OCI-LY1 (cell line): Measurements from ENCODE around the gene GLRA3.

Experiments
- EZH2 ChIP-seq: fragments of 200-600 bp; sonication (generic), shearing (Covaris generic); IDR thresholded peaks from 2 replicates; pipeline ENCODE4 v1.8.0; 2017; ENCODE audit warnings: borderline replicate concordance, mixed run types, mild to moderate bottlenecking, antibody characterized with exemption, low read length, moderate library complexity, mixed read lengths
- TF ChIP-seq, protein P1 (sequence below): fragments of 200-600 bp; sonication (generic), shearing (Covaris generic); IDR thresholded peaks from 2 replicates; pipeline ENCODE4 v1.5.1; 2017; ENCODE audit warnings: mild to moderate bottlenecking, antibody characterized with exemption, low read length, moderate library complexity, mixed read lengths

DNA sequence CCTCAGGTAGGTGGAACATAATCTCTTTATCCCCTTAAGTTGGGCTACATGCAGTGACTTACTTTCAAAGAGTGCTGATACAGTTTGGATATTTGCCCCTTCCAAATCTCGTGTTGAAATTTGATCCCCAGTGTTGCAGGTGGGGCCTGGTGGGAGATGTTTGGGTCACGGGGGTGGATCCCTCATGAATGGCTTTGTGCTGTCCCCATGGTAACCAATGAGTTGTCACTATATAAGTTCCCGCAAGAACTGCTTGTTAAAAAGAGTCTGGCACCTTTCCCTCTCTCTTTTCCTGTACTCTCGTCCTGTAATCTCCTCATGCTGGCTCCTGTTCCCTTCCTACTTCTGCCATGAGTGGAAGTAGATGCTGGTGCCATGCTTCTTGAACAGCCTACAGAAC is 71.3 kb downstream of the GLRA3 start:
- TF ChIP-seq, protein P1, sequence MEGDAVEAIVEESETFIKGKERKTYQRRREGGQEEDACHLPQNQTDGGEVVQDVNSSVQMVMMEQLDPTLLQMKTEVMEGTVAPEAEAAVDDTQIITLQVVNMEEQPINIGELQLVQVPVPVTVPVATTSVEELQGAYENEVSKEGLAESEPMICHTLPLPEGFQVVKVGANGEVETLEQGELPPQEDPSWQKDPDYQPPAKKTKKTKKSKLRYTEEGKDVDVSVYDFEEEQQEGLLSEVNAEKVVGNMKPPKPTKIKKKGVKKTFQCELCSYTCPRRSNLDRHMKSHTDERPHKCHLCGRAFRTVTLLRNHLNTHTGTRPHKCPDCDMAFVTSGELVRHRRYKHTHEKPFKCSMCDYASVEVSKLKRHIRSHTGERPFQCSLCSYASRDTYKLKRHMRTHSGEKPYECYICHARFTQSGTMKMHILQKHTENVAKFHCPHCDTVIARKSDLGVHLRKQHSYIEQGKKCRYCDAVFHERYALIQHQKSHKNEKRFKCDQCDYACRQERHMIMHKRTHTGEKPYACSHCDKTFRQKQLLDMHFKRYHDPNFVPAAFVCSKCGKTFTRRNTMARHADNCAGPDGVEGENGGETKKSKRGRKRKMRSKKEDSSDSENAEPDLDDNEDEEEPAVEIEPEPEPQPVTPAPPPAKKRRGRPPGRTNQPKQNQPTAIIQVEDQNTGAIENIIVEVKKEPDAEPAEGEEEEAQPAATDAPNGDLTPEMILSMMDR, result no peak
- no peak for TF ChIP-seq EZH2
